Activated CD8-positive, alpha-beta T cell treated with anti-CD3 and anti-CD28 coated beads, Interleukin-2, amount 10 ng/mL, durations not matched to agents 7 days and 5 days (primary cell): Measurements from ENCODE around the gene NRG3. TPM values are rescaled to one million over a fixed set of nuclear protein-coding genes. Genes with fewer than 3 reads are reported as not detected.

Source experiments
- ATAC-seq: fragments of 150-1000 bp; cut with Tn5 transposase; one replicate; pipeline ENCODE4 v1.10.0; 2021; ENCODE audit warnings: moderate library complexity
- CTCF ChIA-PET: fragments of 350-600 bp; sonication (Branson Sonifier 250); formaldehyde crosslinking; loops from one replicate; lab custom pipeline; 2021; ENCODE audit warnings: antibody characterized with exemption; lab: Charles Lee
- POLR2A ChIA-PET: fragments of 350-600 bp; sonication (Branson Sonifier 250); formaldehyde crosslinking; loops from one replicate; lab custom pipeline; 2021; ENCODE audit warnings: antibody characterized with exemption; lab: Charles Lee
- DNase-seq: peaks from one replicate; pipeline ENCODE4 v3.0.0-alpha.2; 2020
- H3K27ac Mint-ChIP-seq: one replicate; pipeline ENCODE4 v1.8.0; 2021; ENCODE audit warnings: mild to moderate bottlenecking, mixed read lengths
- H3K27me3 Mint-ChIP-seq: one replicate; pipeline ENCODE4 v1.8.0; 2021; ENCODE audit warnings: low read depth, mixed read lengths
- H3K36me3 Mint-ChIP-seq: one replicate; pipeline ENCODE4 v1.8.0; 2021; ENCODE audit warnings: low read depth, mixed read lengths
- H3K4me1 Mint-ChIP-seq: one replicate; pipeline ENCODE4 v1.8.0; 2021; ENCODE audit warnings: low read depth, mixed read lengths
- H3K4me3 Mint-ChIP-seq: one replicate; pipeline ENCODE4 v1.8.0; 2021; ENCODE audit warnings: mild to moderate bottlenecking, mixed read lengths
- H3K9me3 Mint-ChIP-seq: one replicate; pipeline ENCODE4 v1.8.0; 2022; ENCODE audit warnings: mixed read lengths; ENCODE audit not compliant: insufficient read depth
- total RNA-seq, 2 experiments: library from RNA; stranded (reverse); gene quantifications; one replicate each; pipeline ENCODE4 v1.2.3, GENCODE V29; 2021

The NRG3 gene
- total RNA-seq, 2 experiments from 2014 or later: not detected

GRCh38 chr10:81871558-81871957 is 3.4 kb upstream of the NRG3 start:
- ChIA-PET CTCF (no interaction called here), POLR2A (no interaction called here)
- Mint-ChIP-seq H3K36me3 (peaks cover 3% of the 10 kb centered on the region), H3K4me1 (peaks cover 8% of the 10 kb centered on the region), H3K27me3 (peaks cover 25% of the 10 kb centered on the region), H3K9me3 (no peaks in the 10 kb centered on the region), H3K27ac (no peak overlapping the region), H3K4me3 (no peak overlapping the region)
- ATAC-seq: no peak
- DNase-seq: no peak

DNA sequence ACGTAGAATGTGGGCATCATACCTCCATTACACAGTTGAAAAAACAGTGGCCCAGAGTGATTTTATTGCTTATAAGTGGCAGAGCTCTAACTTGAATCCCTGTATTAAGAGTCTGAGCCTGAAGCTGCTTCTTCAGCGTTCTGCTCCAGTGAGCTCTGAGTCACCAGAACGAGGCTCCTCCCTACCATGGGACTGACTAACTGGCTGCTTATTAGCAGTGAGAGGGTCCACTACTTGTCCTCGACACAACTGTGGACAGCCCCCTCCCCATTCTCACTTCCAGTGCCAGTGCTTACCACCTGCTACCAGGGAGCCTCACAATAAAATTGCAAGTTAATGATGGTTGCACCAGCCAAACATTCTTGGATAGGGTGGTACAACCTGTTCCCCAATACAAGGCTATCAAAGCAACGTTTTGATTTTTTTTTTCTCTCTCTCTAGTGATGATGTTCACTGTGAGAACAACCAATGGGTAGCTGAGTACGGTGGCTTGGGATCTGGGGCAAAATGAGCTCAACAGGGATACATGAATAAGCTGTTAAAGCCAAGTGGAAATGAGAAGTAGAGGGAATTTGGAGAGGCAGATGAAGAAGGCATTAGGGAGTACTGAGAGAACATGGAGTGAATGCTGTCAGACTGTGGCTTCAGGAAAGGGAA is 2.7 kb upstream of the NRG3 start:
- H3K4me1 Mint-ChIP-seq: peaks cover 10% of the 10 kb centered on the region
- H3K36me3 Mint-ChIP-seq: peaks cover 3% of the 10 kb centered on the region
- DNase-seq (no peak), ATAC-seq (no peak)
- H3K27ac Mint-ChIP-seq: no peak overlapping the region
- H3K27me3 Mint-ChIP-seq: peaks cover 30% of the 10 kb centered on the region
- H3K4me3 Mint-ChIP-seq: no peak overlapping the region
- POLR2A ChIA-PET: no interaction called here
- no peaks in the 10 kb centered on the region for H3K9me3 Mint-ChIP-seq
- CTCF ChIA-PET: no interaction called here

- DNase-seq (no peak), ATAC-seq (no peak)
- Mint-ChIP-seq H3K9me3 (no peaks in the 10 kb centered on the region), H3K27me3 (peaks cover 38% of the 10 kb centered on the region), H3K27ac (no peak overlapping the region), H3K36me3 (peaks cover 3% of the 10 kb centered on the region), H3K4me3 (no peak overlapping the region), H3K4me1 (peaks cover 10% of the 10 kb centered on the region)
- CTCF ChIA-PET: no interaction called here
- POLR2A ChIA-PET: no interaction called here
Measured at GRCh38 chr10:81873231-81873931, 1.6 kb upstream of the NRG3 start.

GRCh38 chr10:81873932-81874816 is 820 bp upstream of the NRG3 start:
- no peaks in the 10 kb centered on the region for H3K9me3 Mint-ChIP-seq
- no peak overlapping the region for H3K27ac Mint-ChIP-seq
- H3K27me3 Mint-ChIP-seq: peaks cover 38% of the 10 kb centered on the region
- CTCF ChIA-PET: no interaction called here
- peaks cover 10% of the 10 kb centered on the region for H3K4me1 Mint-ChIP-seq
- POLR2A ChIA-PET: no interaction called here
- DNase-seq (no peak), ATAC-seq (no peak)
- H3K36me3 Mint-ChIP-seq: peaks cover 3% of the 10 kb centered on the region
- H3K4me3 Mint-ChIP-seq: no peak overlapping the region

- Mint-ChIP-seq H3K9me3 (no peaks in the 10 kb centered on the region), H3K36me3 (peaks cover 3% of the 10 kb centered on the region), H3K4me3 (peak overlapping the region; percentile 3), H3K27ac (peak overlapping the region; percentile 2), H3K27me3 (peaks cover 38% of the 10 kb centered on the region), H3K4me1 (peaks cover 10% of the 10 kb centered on the region)
- no peak for ATAC-seq
- ChIA-PET CTCF (no interaction called here), POLR2A (no interaction called here)
- no peak for DNase-seq
Measured at GRCh38 chr10:81875467-81876252, 666 bp downstream of the NRG3 start.

DNA sequence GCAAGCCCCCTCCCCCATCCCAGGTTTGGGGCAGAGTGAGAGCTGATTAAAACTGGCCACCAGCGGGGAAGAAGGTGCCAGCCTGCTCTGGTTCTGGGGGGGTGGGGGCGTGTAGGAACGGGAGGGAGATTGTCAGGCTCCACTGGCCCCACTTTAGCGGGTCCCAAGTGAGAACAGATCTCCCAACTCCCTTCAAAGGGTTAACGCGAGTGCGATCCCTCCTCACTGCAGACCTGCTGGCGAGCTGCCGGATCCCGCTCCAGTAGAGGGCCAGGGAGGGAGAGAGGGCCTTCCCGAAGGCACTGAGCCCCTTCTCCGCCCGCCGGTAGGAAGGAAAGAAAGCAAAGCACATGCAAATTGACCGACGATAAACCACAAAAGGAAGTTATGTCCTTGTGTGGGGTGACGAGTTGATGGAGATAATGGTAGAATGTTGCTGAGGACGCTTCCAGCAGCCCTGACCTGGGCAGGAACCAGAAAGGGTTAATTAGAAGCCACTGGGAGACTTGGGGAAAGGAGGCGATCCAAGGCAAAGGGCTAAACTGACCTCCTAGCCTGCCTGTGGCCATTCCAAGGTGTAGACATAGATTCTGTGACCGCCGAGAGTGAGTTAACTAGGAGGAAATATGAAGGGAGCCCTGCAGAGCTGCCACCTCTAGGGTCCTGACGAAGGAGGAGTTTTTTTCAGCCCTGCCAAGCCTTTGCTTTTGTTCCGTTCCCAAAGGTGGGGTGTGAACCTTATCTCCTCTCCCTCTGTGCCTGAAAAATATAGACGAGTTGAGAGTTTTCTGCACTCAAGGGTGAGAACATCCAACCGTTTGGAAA is 1.5 kb downstream of the NRG3 start:
- ChIA-PET CTCF (no interaction called here), POLR2A (no interaction called here)
- ATAC-seq (no peak), DNase-seq (no peak)
- Mint-ChIP-seq H3K4me3 (peak overlapping the region; percentile 3), H3K27me3 (peaks cover 38% of the 10 kb centered on the region), H3K9me3 (no peaks in the 10 kb centered on the region), H3K36me3 (peaks cover 3% of the 10 kb centered on the region), H3K27ac (peak overlapping the region; percentile 2), H3K4me1 (peaks cover 10% of the 10 kb centered on the region)

DNA sequence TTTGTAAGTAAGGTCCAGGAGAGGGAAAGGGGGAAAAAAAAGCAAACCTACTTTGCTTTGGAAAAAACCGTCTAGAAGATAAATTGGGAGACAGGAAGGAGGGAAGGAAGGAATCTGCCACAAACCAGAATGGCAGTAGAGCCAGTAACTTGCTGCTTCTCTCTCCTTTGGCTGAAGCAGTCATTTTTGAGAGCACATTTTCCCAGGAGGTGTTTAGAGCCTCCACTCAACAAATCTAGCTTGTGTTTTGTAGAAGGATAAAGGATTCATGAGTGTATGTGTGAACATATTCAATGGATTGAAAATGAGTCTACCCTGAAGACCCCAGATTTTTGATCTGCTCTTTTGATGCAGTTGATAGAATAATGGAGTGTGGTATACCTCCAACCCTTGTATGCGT is 2.6 kb downstream of the NRG3 start:
- Mint-ChIP-seq H3K4me1 (peaks cover 10% of the 10 kb centered on the region), H3K9me3 (no peaks in the 10 kb centered on the region), H3K27me3 (peaks cover 32% of the 10 kb centered on the region), H3K36me3 (peaks cover 3% of the 10 kb centered on the region), H3K4me3 (no peak overlapping the region), H3K27ac (no peak overlapping the region)
- ChIA-PET CTCF (no interaction called here), POLR2A (no interaction called here)
- DNase-seq: no peak
- ATAC-seq: no peak

- no peak overlapping the region for H3K4me3 Mint-ChIP-seq
- no peaks in the 10 kb centered on the region for H3K9me3 Mint-ChIP-seq
- CTCF ChIA-PET: no interaction called here
- H3K4me1 Mint-ChIP-seq: no peaks in the 10 kb centered on the region
- POLR2A ChIA-PET: no interaction called here
- H3K27ac Mint-ChIP-seq: no peak overlapping the region
- no peaks in the 10 kb centered on the region for H3K36me3 Mint-ChIP-seq
- ATAC-seq (no peak), DNase-seq (no peak)
- peaks cover 10% of the 10 kb centered on the region for H3K27me3 Mint-ChIP-seq
Measured at GRCh38 chr10:81882011-81882410, 7.0 kb downstream of the NRG3 start.

DNA sequence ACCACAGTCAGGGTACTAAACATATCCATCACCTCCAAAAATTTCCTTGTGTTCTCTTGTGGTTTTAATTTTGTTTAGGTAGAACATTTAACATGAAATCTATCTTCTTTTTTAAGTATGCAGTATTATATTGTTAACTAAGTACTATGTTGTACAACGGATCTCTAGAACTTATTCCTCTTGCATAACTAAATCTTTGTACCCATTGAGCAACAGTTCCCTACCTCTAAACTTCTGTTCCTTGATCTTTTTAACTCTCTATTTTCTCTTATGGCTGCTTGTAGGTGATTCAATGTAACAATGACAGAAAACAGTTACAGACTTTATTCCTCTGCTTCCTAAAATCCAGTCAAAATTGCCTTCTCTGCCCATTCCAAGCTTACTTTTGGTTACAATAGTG is 9.9 kb downstream of the NRG3 start:
- Mint-ChIP-seq H3K4me3 (no peak overlapping the region), H3K27me3 (no peaks in the 10 kb centered on the region), H3K9me3 (no peaks in the 10 kb centered on the region), H3K36me3 (no peaks in the 10 kb centered on the region), H3K27ac (no peak overlapping the region), H3K4me1 (no peaks in the 10 kb centered on the region)
- POLR2A ChIA-PET: no interaction called here
- CTCF ChIA-PET: no interaction called here
- no peak for DNase-seq
- no peak for ATAC-seq

- no peak overlapping the region for H3K27ac Mint-ChIP-seq
- ATAC-seq (no peak), DNase-seq (no peak)
- no peak overlapping the region for H3K4me3 Mint-ChIP-seq
- no peaks in the 10 kb centered on the region for H3K36me3 Mint-ChIP-seq
- H3K9me3 Mint-ChIP-seq: no peaks in the 10 kb centered on the region
- ChIA-PET CTCF (no interaction called here), POLR2A (no interaction called here)
- H3K27me3 Mint-ChIP-seq: no peaks in the 10 kb centered on the region
- no peaks in the 10 kb centered on the region for H3K4me1 Mint-ChIP-seq
Measured at GRCh38 chr10:81885491-81885890, 10.5 kb downstream of the NRG3 start.

DNA sequence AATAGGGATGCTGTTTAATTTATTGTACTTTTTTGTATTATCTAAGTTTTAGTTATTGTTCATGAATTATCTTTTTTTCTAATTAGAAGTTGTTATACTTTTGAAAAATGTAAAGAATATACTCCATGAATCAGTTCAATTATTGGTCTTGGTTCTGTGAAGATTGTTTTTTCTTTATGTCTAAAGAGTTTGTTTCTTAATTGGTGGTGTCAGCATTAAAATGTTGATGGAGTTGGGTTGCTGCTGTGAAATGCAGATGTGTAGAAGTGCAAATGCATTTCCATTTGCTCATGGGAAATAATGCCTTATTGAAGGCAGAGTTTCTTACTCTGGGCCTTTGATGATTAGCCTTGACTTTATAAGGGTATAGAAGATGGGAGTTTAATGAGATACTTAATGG is 11.9 kb downstream of the NRG3 start:
- POLR2A ChIA-PET: no interaction called here
- Mint-ChIP-seq H3K27me3 (no peaks in the 10 kb centered on the region), H3K9me3 (no peaks in the 10 kb centered on the region), H3K27ac (no peak overlapping the region), H3K4me3 (no peak overlapping the region), H3K4me1 (no peaks in the 10 kb centered on the region), H3K36me3 (no peaks in the 10 kb centered on the region)
- no peak for ATAC-seq
- CTCF ChIA-PET: no interaction called here
- no peak for DNase-seq
